GM19025 (cell line): ENCODE results near the gene DNAH9.
"Not testable (repeated sequence)": the region's sequence is repeated elsewhere in the genome, so short reads cannot be mapped to it uniquely, and the experiment has no call there.

Source experiments
- ATAC-seq: cut with Tn5 transposase; IDR thresholded peaks from one replicate; pipeline ENCODE4 v1.9.1; 2021; ENCODE audit warnings: mild to moderate bottlenecking, low read depth, moderate library complexity; ENCODE audit not compliant: unreplicated experiment

Gene DNAH9

GRCh38 chr17:11896199-11896598 is 297.9 kb downstream of the DNAH9 start:
- no peak for ATAC-seq

GRCh38 chr17:11898526-11899235 is 300.4 kb downstream of the DNAH9 start:
- no peak for ATAC-seq

- no peak for ATAC-seq
These were observed 301.3 kb downstream of the DNAH9 start for GRCh38 chr17:11899537-11899942.

- ATAC-seq, result no peak
These were observed 301.8 kb downstream of the DNAH9 start for GRCh38 chr17:11900041-11900476.

- no peak for ATAC-seq
These were observed 302.4 kb downstream of the DNAH9 start for GRCh38 chr17:11900655-11901054.

- ATAC-seq, result no peak
These were observed 303.7 kb downstream of the DNAH9 start for GRCh38 chr17:11901931-11902330.

GRCh38 chr17:11908711-11909146 is 310.5 kb downstream of the DNAH9 start:
- ATAC-seq, result no peak

- no peak for ATAC-seq
These were observed 311.1 kb downstream of the DNAH9 start for GRCh38 chr17:11909348-11909747.

GRCh38 chr17:11916091-11916490 is 317.8 kb downstream of the DNAH9 start:
- no peak for ATAC-seq

- no peak for ATAC-seq
These were observed 319.1 kb downstream of the DNAH9 start for GRCh38 chr17:11917415-11917814.

- no peak for ATAC-seq
These were observed 323.0 kb downstream of the DNAH9 start for GRCh38 chr17:11921296-11921695.

GRCh38 chr17:11922638-11923037 is 324.4 kb downstream of the DNAH9 start:
- ATAC-seq, result no peak

- ATAC-seq, result no peak
These were observed 325.8 kb downstream of the DNAH9 start for GRCh38 chr17:11924076-11924475.

- ATAC-seq, result no peak
These were observed 327.2 kb downstream of the DNAH9 start for GRCh38 chr17:11925262-11926021.

GRCh38 chr17:11928436-11928835 is 330.2 kb downstream of the DNAH9 start:
- ATAC-seq, result no peak

GRCh38 chr17:11932337-11932898 is 334.1 kb downstream of the DNAH9 start:
- no peak for ATAC-seq

GRCh38 chr17:11935734-11936406 is 337.6 kb downstream of the DNAH9 start:
- ATAC-seq, result no peak

- ATAC-seq, result no peak
These were observed 342.6 kb downstream of the DNAH9 start for GRCh38 chr17:11940904-11941303.

- ATAC-seq, result not testable (repeated sequence)
These were observed 344.8 kb downstream of the DNAH9 start for GRCh38 chr17:11943086-11943485.

- ATAC-seq, result no peak
These were observed 345.6 kb downstream of the DNAH9 start for GRCh38 chr17:11943759-11944347.

- ATAC-seq, result no peak
These were observed 346.3 kb downstream of the DNAH9 start for GRCh38 chr17:11944587-11944986.
